K562 treated with DMSO at 1 percent for 12 hours (cell line): ENCODE results near the gene OR10K1. TPM values are rescaled to one million over a fixed set of nuclear protein-coding genes. Genes with fewer than 3 reads are reported as not detected.

Experiments used
- total RNA-seq: library from RNA; unstranded; fragments of 300-600 nt; gene quantifications from 2 replicates; pipeline ENCODE4 v1.2.3, GENCODE V29; 2022; ENCODE audit not compliant: insufficient read depth

Gene OR10K1
- total RNA-seq, result not detected in 2 replicates

DNA sequence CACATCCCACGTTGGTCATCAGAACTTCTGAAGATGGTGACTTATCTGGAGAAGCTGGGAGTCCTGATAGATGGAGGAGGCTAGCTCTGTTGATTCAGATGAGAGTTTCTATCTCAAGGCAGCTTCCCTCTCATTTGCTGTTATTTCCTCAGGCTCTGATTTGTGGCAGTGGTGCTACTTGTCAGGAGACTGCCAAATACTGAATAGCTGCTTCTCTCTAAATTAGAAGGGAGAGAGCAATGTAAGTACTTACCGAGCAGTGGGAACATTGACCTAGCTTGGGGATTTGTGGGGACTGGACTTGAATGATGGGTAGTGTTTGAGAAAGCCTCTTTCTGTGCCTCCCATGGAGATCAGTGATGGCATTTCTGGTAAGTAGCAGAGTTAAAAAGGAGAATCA lies at the start of gene OR10K1:
Gene OR10K1 (plus strand): TSS at position 301 of the 400 bp plus-strand sequence. CDS start 3,728 bp downstream, outside the sequence.

DNA sequence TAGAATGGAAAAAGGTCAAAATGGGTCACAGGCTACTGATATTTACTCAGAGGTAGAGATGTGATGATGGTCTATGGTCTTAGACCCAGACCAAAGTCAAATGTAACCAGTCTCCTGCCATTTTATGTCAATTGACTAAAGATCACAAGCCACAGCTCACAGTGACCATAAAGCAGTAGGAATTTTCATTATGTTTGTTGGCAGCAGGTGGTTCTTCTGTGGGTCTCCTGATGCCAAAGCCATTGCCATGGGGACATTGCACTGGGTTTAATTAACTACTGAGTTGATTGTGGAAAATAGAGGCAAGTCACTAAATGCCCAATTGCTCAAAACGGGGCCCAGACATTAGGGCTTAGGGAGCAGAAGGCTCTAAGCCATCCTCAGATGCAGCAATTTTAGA lies 35.5 kb upstream of the OR10K1 start, which contains the start of gene OR10K2:
Gene OR10K2 (minus strand): TSS at position 101 of the 400 bp plus-strand sequence. CDS start 5,371 bp downstream, outside the sequence.

DNA sequence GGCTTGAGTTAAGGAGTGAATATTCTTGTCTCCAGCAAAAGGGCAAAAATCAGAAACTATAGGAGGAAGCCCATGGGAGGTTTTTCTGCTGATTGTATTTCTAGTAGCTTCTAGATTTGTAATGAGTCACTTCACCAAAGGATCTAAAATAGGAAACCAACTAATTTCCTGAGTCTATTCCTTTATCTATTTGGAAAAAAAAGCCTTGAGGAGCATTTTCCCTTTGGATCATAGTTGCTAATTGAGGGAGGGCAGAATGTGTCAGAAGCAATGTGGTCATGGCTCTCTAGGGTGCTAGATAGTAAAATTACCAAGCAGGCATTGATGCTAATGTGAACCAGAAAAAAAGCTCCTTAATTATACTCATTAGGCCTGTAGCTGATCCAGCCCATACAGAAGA lies 10.3 kb downstream of the OR10K1 start, which contains the start of gene OR10R2:
Gene OR10R2 (plus strand): TSS at position 301 of the 400 bp plus-strand sequence. CDS start 106 bp downstream, outside the sequence.

Other genes with a start within 250 kb of the OR10K1 start
- not detected in 2 replicates for gene CD1A, start 207.4 kb upstream of the OR10K1 start, total RNA-seq
- not detected in 2 replicates for gene CD1C, start 171.9 kb upstream of the OR10K1 start, total RNA-seq
- gene CD1B, start 130.3 kb upstream of the OR10K1 start, total RNA-seq, result not detected in 2 replicates
- not detected in 2 replicates for gene CD1E, start 107.9 kb upstream of the OR10K1 start, total RNA-seq
- not detected in 2 replicates for gene OR10T2, start 62.4 kb upstream of the OR10K1 start, total RNA-seq
- gene OR10K2, start 35.6 kb upstream of the OR10K1 start, total RNA-seq, result not detected in 2 replicates
- gene OR10R2, start 10.4 kb downstream of the OR10K1 start, total RNA-seq, result not detected in 2 replicates
- gene OR6Y1, start 92.6 kb downstream of the OR10K1 start, total RNA-seq, result not detected in 2 replicates
- gene OR6P1, start 108.7 kb downstream of the OR10K1 start, total RNA-seq, result not detected in 2 replicates
- gene OR10X1, start 118.1 kb downstream of the OR10K1 start, total RNA-seq, result not detected in 2 replicates
- gene OR10Z1, start 143.4 kb downstream of the OR10K1 start, total RNA-seq, result not detected in 2 replicates
- 10.0 and 15.3 TPM in 2 replicates for gene SPTA1, start 224.9 kb downstream of the OR10K1 start, total RNA-seq
- not detected in 2 replicates for gene OR6K2, start 238.8 kb downstream of the OR10K1 start, total RNA-seq